ENCODE results near the gene RGR. TPM values are rescaled to one million over a fixed set of nuclear protein-coding genes. Genes with fewer than 3 reads are reported as not detected.

RGR gene
- total RNA-seq, 3 donors from 2014 or later: not detected

DNA sequence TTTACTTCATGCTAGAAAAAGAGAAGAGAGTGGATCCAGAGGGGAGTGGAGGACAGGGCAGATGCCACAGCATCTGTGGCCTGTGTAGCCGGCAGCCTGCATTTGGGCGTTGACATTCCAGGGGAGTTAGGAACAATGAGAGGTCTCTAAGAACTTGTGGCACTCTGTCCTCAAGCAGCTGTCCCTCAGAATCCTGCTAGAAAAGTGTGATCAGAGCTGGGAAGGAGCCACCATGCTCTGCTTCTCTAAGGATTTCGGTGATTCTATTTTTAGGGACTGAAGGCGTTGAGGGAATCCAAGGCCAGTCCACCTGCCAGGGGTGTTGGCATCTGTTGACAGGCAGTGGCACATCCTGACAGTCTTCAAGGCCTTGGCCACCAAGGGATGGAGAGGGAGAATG lies 27.1 kb upstream of the RGR start:
- intact Hi-C loops (cut with DNase I, micrococcal nuclease): no loop called here
- ATAC-seq (no peak), DNase-seq (no peak)
- TF ChIP-seq, protein P1, sequence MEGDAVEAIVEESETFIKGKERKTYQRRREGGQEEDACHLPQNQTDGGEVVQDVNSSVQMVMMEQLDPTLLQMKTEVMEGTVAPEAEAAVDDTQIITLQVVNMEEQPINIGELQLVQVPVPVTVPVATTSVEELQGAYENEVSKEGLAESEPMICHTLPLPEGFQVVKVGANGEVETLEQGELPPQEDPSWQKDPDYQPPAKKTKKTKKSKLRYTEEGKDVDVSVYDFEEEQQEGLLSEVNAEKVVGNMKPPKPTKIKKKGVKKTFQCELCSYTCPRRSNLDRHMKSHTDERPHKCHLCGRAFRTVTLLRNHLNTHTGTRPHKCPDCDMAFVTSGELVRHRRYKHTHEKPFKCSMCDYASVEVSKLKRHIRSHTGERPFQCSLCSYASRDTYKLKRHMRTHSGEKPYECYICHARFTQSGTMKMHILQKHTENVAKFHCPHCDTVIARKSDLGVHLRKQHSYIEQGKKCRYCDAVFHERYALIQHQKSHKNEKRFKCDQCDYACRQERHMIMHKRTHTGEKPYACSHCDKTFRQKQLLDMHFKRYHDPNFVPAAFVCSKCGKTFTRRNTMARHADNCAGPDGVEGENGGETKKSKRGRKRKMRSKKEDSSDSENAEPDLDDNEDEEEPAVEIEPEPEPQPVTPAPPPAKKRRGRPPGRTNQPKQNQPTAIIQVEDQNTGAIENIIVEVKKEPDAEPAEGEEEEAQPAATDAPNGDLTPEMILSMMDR (IDR thresholded peaks at IDR 0.05): no peak
- H3K4me1 ChIP-seq (ENCODE audit: low read depth): no peaks in the 10 kb centered on the region
- H3K9me3 ChIP-seq: no peaks in the 10 kb centered on the region
- H3K4me3 ChIP-seq: no peak overlapping the region
- no peaks in the 10 kb centered on the region for H3K36me3 ChIP-seq (ENCODE audit: low read depth)

DNA sequence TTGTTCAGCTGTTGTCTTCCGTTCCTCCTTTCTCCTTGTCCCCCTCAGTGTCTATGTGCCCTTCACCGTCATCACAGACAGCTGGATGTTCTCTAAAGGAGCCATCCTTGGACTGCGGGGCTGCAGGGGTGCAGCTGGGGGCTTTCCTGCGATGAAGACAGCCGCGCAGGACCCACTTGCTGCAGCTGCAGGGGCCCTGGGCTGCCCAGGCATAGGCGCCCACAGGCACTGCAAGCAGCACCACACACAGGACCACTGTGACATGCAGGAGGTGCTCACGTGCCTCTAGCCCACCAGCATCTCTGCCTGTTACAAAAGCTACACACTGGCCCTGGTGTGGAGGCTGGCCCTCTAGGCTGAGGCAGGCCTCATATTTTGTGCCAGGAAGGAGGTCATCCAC lies 22.9 kb upstream of the RGR start:
- H3K4me1 ChIP-seq (ENCODE audit: low read depth): no peaks in the 10 kb centered on the region
- intact Hi-C loops (cut with DNase I, micrococcal nuclease): no loop called here
- no peak overlapping the region for H3K4me3 ChIP-seq
- no peak for DNase-seq
- no peaks in the 10 kb centered on the region for H3K9me3 ChIP-seq
- ATAC-seq: no peak
- no peaks in the 10 kb centered on the region for H3K36me3 ChIP-seq (ENCODE audit: low read depth)
- TF ChIP-seq, protein P1 (IDR thresholded peaks at IDR 0.05): no peak

DNA sequence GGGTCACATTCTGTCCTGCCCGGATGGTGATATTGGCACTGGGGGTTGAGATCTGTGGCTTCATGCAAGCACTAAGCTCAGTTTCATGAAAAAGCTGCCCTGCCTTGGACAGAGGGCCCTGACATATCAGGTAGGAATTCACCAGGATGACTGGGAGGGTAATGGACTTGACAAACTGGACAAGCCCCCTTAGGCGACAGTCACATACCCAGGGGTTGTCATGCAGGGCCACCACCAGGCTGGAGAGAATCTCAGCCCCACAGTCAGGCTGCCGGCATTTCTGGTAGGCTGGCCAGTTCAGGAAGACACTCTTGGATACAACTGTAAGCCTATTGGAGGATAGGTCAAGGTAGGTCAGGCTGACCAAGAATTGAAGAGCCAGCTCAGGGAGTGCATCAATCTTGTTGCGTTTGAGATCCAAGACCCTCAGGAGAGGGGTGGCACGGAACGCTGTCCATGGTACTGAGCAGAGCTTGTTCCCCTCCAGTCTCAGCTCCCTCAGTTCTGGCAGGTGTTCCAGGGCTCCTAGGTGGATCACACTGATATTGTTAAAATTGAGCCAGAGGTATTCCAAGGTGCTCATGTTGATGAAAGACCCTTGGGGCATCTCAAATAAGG lies 20.3 kb upstream of the RGR start:
- DNase-seq: no peak
- H3K36me3 ChIP-seq (ENCODE audit: low read depth): no peaks in the 10 kb centered on the region
- H3K9me3 ChIP-seq: no peaks in the 10 kb centered on the region
- H3K4me3 ChIP-seq: no peak overlapping the region
- intact Hi-C loops (cut with DNase I, micrococcal nuclease): no loop called here
- TF ChIP-seq, protein P1 (IDR thresholded peaks at IDR 0.05): no peak
- no peak for ATAC-seq
- H3K4me1 ChIP-seq (ENCODE audit: low read depth): no peaks in the 10 kb centered on the region

DNA sequence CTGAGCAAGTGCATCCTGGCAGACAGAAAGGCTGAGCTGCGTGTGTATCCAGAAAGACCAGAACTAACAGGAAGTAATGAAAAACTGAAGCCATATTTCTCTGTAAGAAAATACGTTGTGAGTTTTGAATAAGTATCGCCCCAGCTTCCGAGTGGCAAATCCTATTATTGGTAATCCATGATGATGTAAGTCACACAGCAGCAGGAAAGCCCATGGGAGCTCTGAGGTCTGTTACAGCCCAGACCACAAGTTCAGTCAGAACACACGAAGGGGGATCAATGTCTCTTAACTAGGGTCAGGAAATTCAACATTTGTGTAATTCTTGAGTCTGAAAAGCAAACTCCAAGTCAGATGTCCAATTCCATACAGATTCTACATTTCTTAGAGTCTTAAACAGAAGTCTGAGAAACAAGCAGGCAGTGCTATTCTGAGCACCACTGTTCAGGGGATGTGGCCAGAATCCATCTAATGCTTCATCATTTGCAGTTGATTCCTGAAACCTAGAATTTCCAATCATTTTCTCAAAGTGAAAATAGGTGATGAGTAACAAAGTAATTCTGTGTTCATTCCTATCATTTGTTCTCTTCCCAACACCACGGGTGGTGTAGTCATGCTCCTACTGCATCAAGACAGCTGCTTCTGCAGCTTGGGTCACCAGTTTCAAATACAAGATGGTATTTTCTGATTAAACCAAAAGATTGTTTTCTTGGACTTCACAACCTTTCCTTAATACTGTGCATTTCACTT lies 19.3 kb upstream of the RGR start, which contains the start of gene LRIT2:
Gene LRIT2 (minus strand): TSS at position 118 of the 747 bp plus-strand sequence. CDS start 24 bp downstream, at position 94.
- DNase-seq: no peak
- no peaks in the 10 kb centered on the region for H3K9me3 ChIP-seq
- intact Hi-C loops (cut with DNase I, micrococcal nuclease): no loop called here
- no peaks in the 10 kb centered on the region for H3K4me1 ChIP-seq (ENCODE audit: low read depth)
- no peaks in the 10 kb centered on the region for H3K36me3 ChIP-seq (ENCODE audit: low read depth)
- no peak for ATAC-seq
- TF ChIP-seq, protein P1 (IDR thresholded peaks at IDR 0.05): no peak
- H3K4me3 ChIP-seq: no peak within 1 kb of the TSS

DNA sequence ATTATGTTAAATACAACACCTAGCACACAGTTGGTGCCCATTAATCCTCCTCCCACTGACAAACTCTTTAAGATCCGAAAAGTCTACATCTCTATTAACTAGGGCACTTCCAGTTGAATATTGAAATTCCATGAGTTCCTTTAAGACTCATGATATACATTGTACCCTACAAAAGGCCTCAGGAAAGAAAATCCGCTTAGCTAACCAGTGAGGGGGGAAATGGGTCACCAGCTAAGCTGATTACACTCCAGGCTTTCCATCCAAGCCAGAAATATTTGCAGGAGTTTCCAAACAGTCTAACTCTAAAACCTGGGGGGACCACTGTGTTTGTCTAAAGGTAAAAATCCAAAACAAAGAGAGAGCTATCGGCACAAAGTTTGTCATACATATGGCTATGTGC lies 18.2 kb upstream of the RGR start:
- intact Hi-C loops (cut with DNase I, micrococcal nuclease): no loop called here
- TF ChIP-seq, protein P1 (IDR thresholded peaks at IDR 0.05): no peak
- Histone ChIP-seq H3K4me1 (ENCODE audit: low read depth) (no peaks in the 10 kb centered on the region), H3K36me3 (ENCODE audit: low read depth) (no peaks in the 10 kb centered on the region), H3K4me3 (no peak overlapping the region), H3K9me3 (no peaks in the 10 kb centered on the region)
- ATAC-seq (no peak), DNase-seq (no peak)

Data from mucosa of descending colon (tissue), 3 donors.